HEK293 (cell line): ENCODE data around the gene ERICH3.

Experiments used
- CTCF ChIA-PET: fragments of 350-600 bp; formaldehyde crosslinking; extraction: SDS; loops from one replicate; lab custom pipeline; 2021; ENCODE audit warnings: antibody characterized with exemption; lab: Yijun Ruan, JAX
- POLR2A ChIA-PET: fragments of 300-600 bp; formaldehyde crosslinking; extraction: SDS; loops from one replicate; lab custom pipeline; 2020; ENCODE audit warnings: antibody characterized with exemption, inconsistent platforms; lab: Yijun Ruan, JAX
- H3K27ac ChIP-seq: fragments of 200-500 bp; sonication (Bioruptor generic); 2 replicates; pipeline ENCODE4 v1.5.1; 2014; ENCODE audit warnings: low read depth, low read length, control low read depth, inconsistent platforms; ENCODE audit errors: extremely low read depth
- H3K36me3 ChIP-seq, 2 experiments: fragments of 200-500 bp in 1 of 2; sonication (Bioruptor generic) in 1 of 2; 1 replicate in 1 of 2; 2 replicates in 1 of 2; pipeline ENCODE4 v1.5.1; 2014 to 2017; ENCODE audit warnings: inconsistent platforms in 2 of 2, low read length in 2 of 2; ENCODE audit not compliant: control insufficient read depth in 2 of 2, insufficient read depth in 1 of 2
- H3K4me1 ChIP-seq: fragments of 200-500 bp; sonication (Bioruptor generic); 2 replicates; pipeline ENCODE4 v1.5.1; 2014; ENCODE audit warnings: mild to moderate bottlenecking, low read length, inconsistent platforms; ENCODE audit not compliant: control insufficient read depth, insufficient read depth
- H3K4me3 ChIP-seq: 2 replicates; pipeline ENCODE4 v1.5.1; 2011; ENCODE audit warnings: low read depth, mild to moderate bottlenecking, control low read depth, low read length, moderate library complexity
- H3K9me3 ChIP-seq: fragments of 200-500 bp; sonication (Bioruptor generic); 2 replicates; pipeline ENCODE4 v1.5.1; 2014; ENCODE audit warnings: low read depth, low read length, inconsistent platforms; ENCODE audit not compliant: control insufficient read depth, insufficient read depth
- FEZF1 ChIP-seq: fragments of 450-650 bp; formaldehyde crosslinking; IDR thresholded peaks from 2 replicates; pipeline ENCODE4 v1.5.1; 2016; ENCODE audit warnings: missing biosample characterization, missing genetic modification characterization
- KLF1 ChIP-seq: fragments of 450-650 bp; formaldehyde crosslinking; IDR thresholded peaks from 2 replicates; pipeline ENCODE4 v1.5.1; 2016; ENCODE audit warnings: missing biosample characterization, missing genetic modification characterization
- TSHZ1 ChIP-seq: fragments of 450-650 bp; formaldehyde crosslinking; IDR thresholded peaks from 2 replicates; pipeline ENCODE4 v1.5.1; 2016; ENCODE audit warnings: missing biosample characterization, missing genetic modification characterization, borderline replicate concordance
- ZBTB6 ChIP-seq: fragments of 450-650 bp; formaldehyde crosslinking; IDR thresholded peaks from 2 replicates; pipeline ENCODE4 v1.5.1; 2017; ENCODE audit warnings: missing biosample characterization, missing genetic modification characterization
- ZBTB8A ChIP-seq: fragments of 450-650 bp; formaldehyde crosslinking; IDR thresholded peaks from 2 replicates; pipeline ENCODE4 v1.5.1; 2016; ENCODE audit warnings: missing biosample characterization, missing genetic modification characterization
- ZFP37 ChIP-seq: fragments of 450-650 bp; formaldehyde crosslinking; IDR thresholded peaks from 2 replicates; pipeline ENCODE4 v1.5.1; 2016; ENCODE audit warnings: missing biosample characterization, missing genetic modification characterization
- ZNF175 ChIP-seq: fragments of 450-650 bp; formaldehyde crosslinking; IDR thresholded peaks from 2 replicates; pipeline ENCODE4 v1.5.1; 2016; ENCODE audit warnings: missing biosample characterization, missing genetic modification characterization
- ZNF2 ChIP-seq: fragments of 450-650 bp; formaldehyde crosslinking; IDR thresholded peaks from 2 replicates; pipeline ENCODE4 v1.5.1; 2016; ENCODE audit warnings: missing biosample characterization, missing genetic modification characterization
- ZNF23 ChIP-seq: fragments of 450-650 bp; formaldehyde crosslinking; IDR thresholded peaks from 2 replicates; pipeline ENCODE4 v1.5.1; 2016; ENCODE audit warnings: missing biosample characterization, missing genetic modification characterization, borderline replicate concordance
- ZNF266 ChIP-seq: fragments of 450-650 bp; formaldehyde crosslinking; IDR thresholded peaks from 2 replicates; pipeline ENCODE4 v1.5.1; 2016; ENCODE audit warnings: missing biosample characterization, missing genetic modification characterization, low read depth
- ZNF274 ChIP-seq, 2 experiments: fragments of 200-500 bp in 1 of 2; fragments of 450-650 bp in 1 of 2; sonication (Bioruptor generic) in 1 of 2; formaldehyde crosslinking in 1 of 2; IDR thresholded peaks; 2 replicates each; pipeline versions ENCODE4 v1.5.1 to v1.6.1; 2014 to 2016; ENCODE audit warnings: borderline replicate concordance in 1 of 2, inconsistent platforms in 1 of 2, low read length in 1 of 2, missing biosample characterization in 1 of 2, missing genetic modification characterization in 1 of 2
- ZNF292 ChIP-seq: fragments of 450-650 bp; formaldehyde crosslinking; IDR thresholded peaks from 2 replicates; pipeline ENCODE4 v1.5.1; 2016; ENCODE audit warnings: low read depth, missing biosample characterization, missing genetic modification characterization, borderline replicate concordance
- ZNF311 ChIP-seq: fragments of 450-650 bp; formaldehyde crosslinking; IDR thresholded peaks from 2 replicates; pipeline ENCODE4 v1.5.1; 2017; ENCODE audit warnings: missing biosample characterization, missing genetic modification characterization, borderline replicate concordance
- ZNF354C ChIP-seq: fragments of 450-650 bp; formaldehyde crosslinking; IDR thresholded peaks from 2 replicates; pipeline ENCODE4 v1.5.1; 2016; ENCODE audit warnings: missing biosample characterization, missing genetic modification characterization, low read depth, borderline replicate concordance
- ZNF416 ChIP-seq: fragments of 450-650 bp; formaldehyde crosslinking; IDR thresholded peaks from 2 replicates; pipeline ENCODE4 v1.5.1; 2016; ENCODE audit warnings: missing biosample characterization, missing genetic modification characterization
- ZNF513 ChIP-seq: fragments of 450-650 bp; IDR thresholded peaks from 2 replicates; pipeline ENCODE4 v1.5.1; 2018; ENCODE audit warnings: missing biosample characterization, missing genetic modification characterization
- ZNF514 ChIP-seq: fragments of 450-650 bp; formaldehyde crosslinking; IDR thresholded peaks from 2 replicates; pipeline ENCODE4 v1.5.1; 2016; ENCODE audit warnings: missing biosample characterization, missing genetic modification characterization
- ZNF596 ChIP-seq: fragments of 450-650 bp; IDR thresholded peaks from 2 replicates; pipeline ENCODE4 v1.5.0; 2018; ENCODE audit warnings: missing biosample characterization, mild to moderate bottlenecking, missing genetic modification characterization, moderate library complexity
- ZNF629 ChIP-seq: fragments of 450-650 bp; formaldehyde crosslinking; IDR thresholded peaks from 2 replicates; pipeline ENCODE4 v1.5.1; 2017; ENCODE audit warnings: missing biosample characterization, missing genetic modification characterization
- ZNF658 ChIP-seq: fragments of 450-650 bp; formaldehyde crosslinking; IDR thresholded peaks from 2 replicates; pipeline ENCODE4; 2016; ENCODE audit warnings: missing biosample characterization, missing genetic modification characterization
- ZNF707 ChIP-seq: fragments of 450-650 bp; formaldehyde crosslinking; IDR thresholded peaks from 2 replicates; pipeline ENCODE4 v1.5.1; 2016; ENCODE audit warnings: missing biosample characterization, missing genetic modification characterization
- ZNF792 ChIP-seq: fragments of 450-650 bp; formaldehyde crosslinking; IDR thresholded peaks from 2 replicates; pipeline ENCODE4 v1.5.1; 2016; ENCODE audit warnings: missing biosample characterization, missing genetic modification characterization
- ZNF843 ChIP-seq: fragments of 450-650 bp; formaldehyde crosslinking; IDR thresholded peaks from 2 replicates; pipeline ENCODE4 v1.5.1; 2016; ENCODE audit warnings: missing biosample characterization, missing genetic modification characterization

ERICH3 gene

GRCh38 chr1:74629283-74629682 lies 44.3 kb downstream of the ERICH3 start:
- ChIA-PET CTCF (interaction anchor here (0.6 kb wide), 1 partner anchor 142 kb away, joined by 4 read pairs; no protein-coding TSS in a partner anchor), POLR2A (no interaction called here)
- Histone ChIP-seq H3K9me3 (no peaks in the 10 kb centered on the region), H3K4me1 (no peaks in the 10 kb centered on the region), H3K36me3 (no peaks in the 10 kb centered on the region), H3K4me3 (no peak overlapping the region), H3K27ac (no peak overlapping the region)
- TF ChIP-seq ZNF274 (IDR thresholded peaks at IDR 0.05; ENCODE audit: low read length): no peak
- TF ChIP-seq ZNF274 (tag by site-specific recombination; IDR thresholded peaks at IDR 0.05; ENCODE audit: borderline replicate concordance): no peak
- no peak for TF ChIP-seq ZNF514 (tag by site-specific recombination)
- no peak for TF ChIP-seq TSHZ1 (tag by site-specific recombination)
- no peak for TF ChIP-seq ZNF175 (tag by site-specific recombination)

- no peaks in the 10 kb centered on the region for H3K9me3 ChIP-seq
- POLR2A ChIA-PET: no interaction called here
- no peaks in the 10 kb centered on the region for H3K4me1 ChIP-seq
- H3K4me3 ChIP-seq: no peak overlapping the region
- no peak for TF ChIP-seq ZNF843 (tag by site-specific recombination)
- TF ChIP-seq ZBTB8A (tag by site-specific recombination): no peak
- no peak for TF ChIP-seq ZNF707
- no peak for TF ChIP-seq ZNF658
- no peak for TF ChIP-seq ZBTB6 (tag by site-specific recombination)
- no peak for TF ChIP-seq FEZF1
- TF ChIP-seq ZNF23 (tag by site-specific recombination): no peak
- TF ChIP-seq ZNF292 (tag by site-specific recombination): no peak
- no peak for TF ChIP-seq ZNF354C (tag by site-specific recombination)
- TF ChIP-seq ZNF266 (tag by site-specific recombination): no peak
- TF ChIP-seq ZNF792 (tag by site-specific recombination): no peak
- no peak for TF ChIP-seq ZNF596 (tag by site-specific recombination)
- TF ChIP-seq ZNF629 (tag by site-specific recombination): no peak
- TF ChIP-seq KLF1: no peak
- no peak for TF ChIP-seq ZNF311 (tag by site-specific recombination)
- no peak for TF ChIP-seq ZNF416 (tag by site-specific recombination)
- TF ChIP-seq ZNF2 (tag by site-specific recombination): no peak
- TF ChIP-seq ZNF513 (tag by site-specific recombination): no peak
- no peak for TF ChIP-seq ZFP37
- no peaks in the 10 kb centered on the region for H3K36me3 ChIP-seq
- CTCF ChIA-PET: no interaction called here
- H3K27ac ChIP-seq: no peak overlapping the region
Measured at GRCh38 chr1:74623716-74624115, 49.9 kb downstream of the ERICH3 start.
